CD4-positive, alpha-beta T cell treated with Interleukin-12 subunit alpha and Interleukin-12 subunit beta, for 1 hour (primary cell): ENCODE results near the gene PRPF38B.
A peak's percentile ranks its signal among the peaks of the same experiment; 100 is the strongest.
"Not testable (repeated sequence)": the region's sequence is repeated elsewhere in the genome, so short reads cannot be mapped to it uniquely, and the experiment has no call there.

Experiments
- DNase-seq: peaks from one replicate; pipeline ENCODE4 v3.0.0-alpha.2; 2020

Gene PRPF38B, protein sequence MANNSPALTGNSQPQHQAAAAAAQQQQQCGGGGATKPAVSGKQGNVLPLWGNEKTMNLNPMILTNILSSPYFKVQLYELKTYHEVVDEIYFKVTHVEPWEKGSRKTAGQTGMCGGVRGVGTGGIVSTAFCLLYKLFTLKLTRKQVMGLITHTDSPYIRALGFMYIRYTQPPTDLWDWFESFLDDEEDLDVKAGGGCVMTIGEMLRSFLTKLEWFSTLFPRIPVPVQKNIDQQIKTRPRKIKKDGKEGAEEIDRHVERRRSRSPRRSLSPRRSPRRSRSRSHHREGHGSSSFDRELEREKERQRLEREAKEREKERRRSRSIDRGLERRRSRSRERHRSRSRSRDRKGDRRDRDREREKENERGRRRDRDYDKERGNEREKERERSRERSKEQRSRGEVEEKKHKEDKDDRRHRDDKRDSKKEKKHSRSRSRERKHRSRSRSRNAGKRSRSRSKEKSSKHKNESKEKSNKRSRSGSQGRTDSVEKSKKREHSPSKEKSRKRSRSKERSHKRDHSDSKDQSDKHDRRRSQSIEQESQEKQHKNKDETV

DNA sequence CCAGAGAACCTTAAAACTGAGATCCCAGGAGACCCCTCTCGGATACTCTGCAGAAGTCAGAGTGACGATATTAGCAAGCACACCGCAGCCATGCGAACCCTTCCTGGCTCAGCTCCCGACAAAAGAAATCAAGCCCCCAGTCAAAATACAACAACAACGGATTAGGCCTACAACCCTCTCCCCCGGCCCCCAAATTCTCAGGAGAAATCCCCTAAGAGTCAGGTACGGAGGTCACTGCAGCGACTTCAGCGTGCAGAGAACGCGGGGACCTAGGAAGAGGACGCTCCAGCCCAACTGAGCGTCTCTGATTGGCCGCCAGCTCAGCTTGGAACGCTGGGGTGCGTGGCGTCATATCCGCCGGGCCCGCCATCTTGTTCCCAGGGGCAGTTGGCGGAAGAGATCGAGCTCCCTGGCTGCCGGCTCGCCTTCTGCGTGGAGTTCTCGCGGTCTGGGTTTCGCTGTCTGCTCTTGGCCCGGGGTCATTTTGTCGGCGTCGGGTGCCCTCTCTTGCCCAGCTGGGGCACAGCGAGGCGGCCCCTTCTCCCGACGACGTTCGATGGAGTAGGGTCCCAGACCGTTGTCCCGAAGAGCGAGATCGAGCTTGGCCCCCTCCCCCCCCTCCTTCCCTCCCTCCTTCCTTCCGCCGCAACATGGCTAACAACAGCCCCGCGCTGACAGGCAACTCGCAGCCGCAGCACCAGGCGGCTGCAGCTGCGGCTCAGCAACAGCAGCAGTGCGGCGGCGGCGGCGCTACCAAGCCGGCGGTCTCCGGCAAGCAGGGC, at the start of gene PRPF38B:
TSS of gene PRPF38B (plus strand) at position 369 of the 782 bp plus-strand sequence. CDS start at position 651, 282 bp downstream.
- DNase-seq = peak; percentile 93

DNA sequence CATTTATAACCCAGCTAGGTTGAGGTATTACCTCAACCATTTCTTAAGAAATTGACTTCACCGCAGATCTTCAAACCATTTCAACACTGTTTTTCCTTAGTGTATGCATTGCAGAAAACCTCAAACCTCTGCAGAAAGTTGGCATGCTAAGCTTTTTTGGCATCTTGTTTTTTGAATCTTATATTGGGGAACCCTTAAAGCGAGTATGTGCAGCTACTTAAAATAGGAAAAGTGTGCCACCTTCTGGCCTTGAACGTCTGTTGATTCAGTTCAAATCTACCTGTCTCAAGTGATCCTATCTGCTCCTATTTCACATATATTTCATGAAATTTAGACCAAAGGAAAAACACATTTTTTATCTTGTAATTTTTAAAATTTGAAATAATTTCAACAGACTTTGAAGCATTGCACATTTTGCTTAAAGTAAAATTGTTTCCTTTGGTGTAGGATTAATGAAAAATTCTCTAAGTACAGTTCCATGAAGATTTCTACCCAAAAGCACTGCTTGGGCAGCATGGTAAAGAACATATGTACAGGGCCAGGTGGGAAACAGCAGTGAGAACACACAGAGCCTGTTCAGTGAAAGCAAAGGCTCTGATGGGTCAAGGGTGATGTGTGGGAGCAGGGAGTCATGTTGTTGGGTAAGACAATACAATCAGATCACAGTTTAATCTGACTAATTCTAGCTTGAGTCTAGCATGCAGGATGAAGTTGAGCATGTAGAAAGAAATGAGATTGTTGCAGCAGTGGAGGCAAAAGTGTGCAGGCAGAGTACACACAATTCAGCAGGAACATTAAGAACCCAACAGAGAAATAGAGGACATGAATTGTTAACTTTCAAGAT, 48.4 kb upstream of the PRPF38B start:
- peak; percentile 77 for DNase-seq

DNA sequence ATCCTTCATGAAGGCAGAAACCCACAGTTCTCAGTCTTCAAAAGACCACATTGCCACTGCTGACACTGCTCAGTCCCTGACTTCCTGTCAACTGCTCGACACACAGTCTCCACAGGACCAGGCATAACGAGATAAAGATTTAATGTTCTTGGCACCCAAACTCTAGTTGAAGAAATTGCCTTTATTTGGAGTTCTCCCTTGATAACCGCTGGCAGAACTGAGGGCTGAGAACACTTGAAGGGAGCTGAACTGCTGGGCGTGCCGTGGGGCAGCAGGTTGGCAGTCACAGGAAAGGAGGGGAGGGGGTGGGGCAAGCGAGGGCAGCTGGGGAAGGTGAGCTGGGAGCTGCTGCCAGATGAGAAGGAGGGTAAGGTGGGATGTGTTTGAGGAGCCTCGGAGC, 47.1 kb upstream of the PRPF38B start:
- peak; percentile 69 for DNase-seq

DNA sequence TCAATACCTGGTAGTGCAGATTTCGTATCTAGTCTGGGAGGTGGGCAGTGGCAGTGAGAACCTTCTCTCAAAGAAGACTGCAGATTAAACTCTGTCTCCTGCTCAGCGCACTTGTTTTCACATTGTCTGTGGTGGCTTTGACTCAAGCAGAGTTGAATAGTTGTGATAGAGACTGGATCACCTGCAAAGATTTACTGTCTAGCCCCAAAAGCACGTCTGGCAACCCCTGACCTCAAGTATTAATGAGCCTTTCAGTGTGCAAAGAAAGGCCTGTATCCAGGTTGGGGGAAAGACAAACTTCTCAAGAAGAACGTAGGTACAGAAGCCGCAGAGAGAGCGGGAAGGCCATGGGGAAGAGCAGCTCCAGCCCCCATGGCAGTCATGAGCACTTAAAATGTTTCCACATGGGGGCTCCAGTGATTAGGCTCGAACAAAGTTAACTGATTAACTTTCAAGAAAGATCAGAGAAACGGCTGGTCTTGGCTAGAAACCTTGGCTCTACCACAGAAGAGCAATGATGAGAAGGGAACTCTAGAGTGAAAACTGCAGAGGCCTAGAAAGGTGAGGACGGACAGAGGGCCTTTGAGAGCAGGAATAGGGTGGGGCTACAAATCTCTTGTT, 46.4 kb upstream of the PRPF38B start:
- peak; percentile 38 for DNase-seq

DNA sequence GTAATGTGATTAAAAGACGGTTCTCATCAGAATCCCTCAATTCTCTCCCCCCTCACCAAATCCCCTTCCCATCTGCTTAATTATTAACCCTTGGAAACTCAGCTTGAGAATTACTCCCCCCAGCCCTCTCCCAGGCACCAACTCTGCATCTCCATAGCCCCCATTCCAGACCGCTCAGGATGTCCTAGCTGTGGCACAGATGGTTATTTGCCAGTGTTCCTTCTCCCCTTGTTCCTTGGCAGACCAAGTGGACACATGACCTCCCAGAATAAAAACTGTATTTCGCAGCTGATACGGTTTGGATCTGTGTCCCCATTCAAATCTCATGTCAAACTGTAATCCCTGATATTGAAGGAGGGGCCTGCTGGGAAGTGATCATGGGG, 45.9 kb upstream of the PRPF38B start:
- DNase-seq = no peak

DNA sequence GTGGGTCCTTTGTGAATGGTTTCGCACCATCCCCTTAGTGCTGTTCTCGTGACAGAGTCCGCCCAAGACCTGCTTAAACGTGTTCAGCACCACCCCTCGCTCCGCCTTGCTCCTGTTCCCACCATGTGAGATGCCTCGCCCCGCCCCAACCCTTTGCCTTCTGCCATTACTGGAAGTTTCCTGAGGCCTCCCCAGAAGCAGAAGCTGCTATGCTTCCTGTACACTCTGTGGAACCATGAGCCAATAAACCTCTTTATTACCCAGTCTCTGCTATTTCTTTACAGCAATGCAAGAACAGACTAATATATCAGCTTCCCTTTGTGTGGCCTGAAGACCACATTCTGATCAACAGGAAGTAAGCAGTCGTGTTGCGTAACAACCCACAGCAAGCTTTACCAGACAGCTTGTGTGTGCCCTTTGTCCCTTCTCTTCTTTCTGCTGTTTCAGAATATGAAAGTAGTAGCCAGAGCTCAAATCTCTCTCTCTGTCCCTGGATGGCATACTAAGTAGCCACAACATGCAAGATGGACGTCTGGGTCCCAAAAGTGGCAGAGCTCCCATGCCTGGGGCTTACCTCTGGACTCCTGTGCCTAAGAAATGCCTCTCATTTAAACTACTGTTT, 45.4 kb upstream of the PRPF38B start:
- peak; percentile 87 for DNase-seq

DNA sequence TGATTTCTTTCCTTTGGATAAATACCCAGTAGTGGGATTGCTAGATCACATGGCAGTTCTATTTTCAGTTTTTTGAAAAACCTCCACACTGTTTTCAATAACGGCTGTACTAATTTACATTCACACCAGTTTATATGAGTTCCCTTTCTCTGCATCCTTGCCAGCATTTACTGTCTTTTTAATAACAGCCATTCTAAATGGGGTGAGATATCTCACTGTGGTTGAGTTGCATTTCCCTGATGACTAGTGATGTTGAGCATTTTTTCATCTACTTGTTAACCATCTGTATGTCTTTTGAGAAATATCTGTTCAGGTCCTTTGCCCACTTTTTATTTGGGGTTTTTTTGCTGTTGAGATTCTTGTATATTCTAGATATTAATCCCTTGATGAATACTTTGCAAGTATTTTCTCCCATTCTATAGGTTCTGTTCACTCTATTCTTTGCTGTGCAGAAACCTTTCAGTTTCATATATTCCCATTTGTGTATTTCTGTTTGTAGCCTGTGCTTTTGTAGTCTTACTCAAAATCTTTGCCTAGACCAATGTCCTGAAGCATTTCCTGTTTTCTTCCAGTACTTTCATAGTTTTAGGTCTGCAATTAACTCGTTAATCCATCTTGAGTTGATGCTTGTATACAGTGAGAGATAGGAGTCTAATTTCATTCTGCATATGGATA, 38.5 kb upstream of the PRPF38B start:
- peak; percentile 34 for DNase-seq

DNA sequence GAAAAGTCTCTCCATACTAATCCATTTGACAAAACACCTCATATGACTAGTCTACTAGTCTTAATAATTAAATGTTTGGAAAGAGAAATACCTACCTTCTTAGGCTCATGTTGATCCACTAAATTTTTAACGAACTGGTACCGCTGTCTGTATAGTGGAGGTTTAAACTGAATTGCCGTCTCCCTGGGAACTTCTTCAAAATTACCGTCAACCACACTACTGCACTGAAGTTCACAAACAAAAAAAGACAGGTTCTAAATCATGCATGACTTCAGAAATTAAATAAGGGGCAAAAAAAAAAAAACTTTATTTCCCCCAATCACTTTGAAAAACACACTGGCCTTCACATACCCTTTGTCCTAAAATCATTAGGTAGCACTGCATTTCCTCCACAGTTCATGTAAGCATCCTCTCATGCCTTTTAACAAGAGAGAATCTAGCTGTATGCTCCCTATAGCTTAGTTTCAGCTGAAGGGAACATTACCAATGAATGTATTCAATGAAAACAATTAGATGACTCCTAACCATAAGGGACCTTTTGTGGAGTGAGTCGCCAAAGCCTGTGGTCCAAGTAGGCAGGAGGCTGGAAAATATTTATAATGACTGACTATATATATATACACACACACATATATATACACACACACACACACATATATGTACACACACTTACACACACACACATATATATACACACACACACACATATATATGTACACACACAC, 34.6 kb upstream of the PRPF38B start:
- DNase-seq = no peak

DNA sequence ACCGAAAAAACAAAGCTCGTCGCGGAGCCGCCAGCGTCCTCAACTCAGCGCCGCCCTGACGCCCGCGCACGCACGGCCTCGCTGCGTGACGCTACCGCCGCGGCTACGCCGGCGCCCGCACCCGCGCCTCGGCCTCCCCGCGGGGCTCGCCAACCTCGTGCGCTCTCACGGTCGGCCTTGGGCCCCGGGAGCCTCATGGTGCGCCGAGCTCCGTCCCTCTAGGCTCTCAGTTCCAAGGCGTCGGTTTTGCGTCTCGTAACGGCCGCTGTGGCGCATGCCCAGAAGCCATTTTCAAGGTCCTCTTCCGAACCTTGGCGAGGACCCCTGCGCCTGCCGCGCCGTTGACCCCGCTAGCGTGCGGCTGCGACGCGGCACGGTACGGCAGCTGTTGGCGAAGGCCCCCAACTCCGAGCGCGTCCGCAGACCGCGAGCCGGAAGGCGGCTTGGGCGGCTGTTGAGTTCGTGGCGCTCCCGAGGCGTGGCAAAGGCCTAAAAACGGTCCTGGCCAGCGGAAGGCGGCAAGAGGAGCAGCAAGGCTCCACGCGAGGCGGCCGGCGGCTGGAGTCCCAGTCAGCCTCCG, 31.0 kb upstream of the PRPF38B start, which contains the start of gene HENMT1:
TSS of gene HENMT1 (minus strand) at position 64 of the 580 bp plus-strand sequence. CDS start 1,209 bp downstream, outside the sequence.
- peak; percentile 82 for DNase-seq

DNA sequence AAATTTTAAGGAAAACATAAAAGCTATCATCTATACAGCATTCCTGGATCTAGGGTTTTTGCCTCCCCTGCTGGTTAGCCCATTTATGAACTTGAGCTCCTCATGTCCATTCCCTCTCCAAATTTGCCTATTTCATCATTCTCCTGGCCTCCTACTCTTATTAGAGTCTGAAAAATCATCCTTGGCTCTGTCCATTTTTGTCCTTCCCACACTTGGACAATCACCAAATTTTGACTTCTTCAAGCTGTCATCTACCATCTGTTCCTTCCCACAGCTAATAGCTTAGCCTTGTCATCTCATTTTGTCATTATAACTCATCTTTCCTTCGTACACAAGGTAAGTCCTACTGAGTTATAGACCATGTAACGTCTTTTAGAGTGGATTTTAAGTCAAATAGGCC, 29.0 kb upstream of the PRPF38B start:
- no peak for DNase-seq

DNA sequence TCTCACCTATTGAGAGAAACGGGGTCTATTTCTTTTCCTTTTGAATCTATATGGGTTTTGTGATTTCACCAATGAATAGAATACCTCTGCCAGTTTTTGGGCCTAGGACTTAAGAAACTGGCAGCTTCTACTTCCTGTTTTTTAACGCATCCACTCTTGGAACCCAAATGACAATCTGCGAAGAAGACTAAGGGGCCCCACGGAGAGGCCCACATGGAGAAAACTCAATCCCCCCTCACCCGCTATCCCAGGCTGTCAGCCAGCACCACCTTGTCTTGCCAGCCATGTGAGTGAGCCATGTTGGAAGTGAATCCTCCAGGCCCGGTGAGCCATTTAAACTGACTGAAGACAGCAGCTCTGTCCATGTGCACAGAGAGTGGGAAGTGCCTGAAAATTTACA, 27.6 kb upstream of the PRPF38B start:
- DNase-seq = no peak

DNA sequence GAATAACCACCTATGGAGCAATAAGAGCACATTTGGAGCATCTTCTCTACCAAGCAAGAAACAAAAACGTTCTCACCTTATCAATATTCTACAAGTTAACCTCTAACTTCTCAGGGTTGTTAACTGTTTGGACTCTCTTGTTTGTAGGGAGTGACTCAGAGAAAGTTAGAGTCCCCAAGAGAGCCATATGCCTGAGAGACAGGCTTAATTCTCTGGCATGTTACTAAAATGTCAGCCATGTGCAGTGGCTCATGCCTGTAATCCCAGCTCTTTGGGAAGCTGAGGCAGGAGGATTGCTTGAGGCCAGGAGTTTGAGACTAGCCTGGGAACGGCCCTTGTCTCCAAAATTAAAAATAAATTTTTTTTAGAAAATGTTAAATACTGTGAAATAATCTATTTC, 27.0 kb upstream of the PRPF38B start:
- no peak for DNase-seq

DNA sequence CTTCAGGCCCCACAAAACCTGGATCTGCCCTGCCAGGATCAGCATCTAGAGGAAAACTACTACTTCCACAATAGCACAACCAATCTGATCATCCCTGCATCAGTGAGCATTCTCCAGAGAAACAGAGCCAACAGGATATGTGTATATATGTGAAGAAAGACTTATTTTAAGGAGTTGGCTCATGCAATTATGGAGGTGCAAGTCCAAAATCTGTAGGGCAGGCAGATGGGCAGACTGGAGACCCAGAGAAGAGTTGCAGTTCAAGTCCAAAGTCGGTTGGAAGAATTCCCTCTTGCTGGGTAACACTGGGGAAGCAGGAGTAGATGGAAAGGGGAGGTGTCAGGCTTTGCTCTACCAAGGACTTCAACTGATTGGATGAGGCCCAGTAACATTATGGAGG, 26.3 kb upstream of the PRPF38B start:
- DNase-seq = no peak

DNA sequence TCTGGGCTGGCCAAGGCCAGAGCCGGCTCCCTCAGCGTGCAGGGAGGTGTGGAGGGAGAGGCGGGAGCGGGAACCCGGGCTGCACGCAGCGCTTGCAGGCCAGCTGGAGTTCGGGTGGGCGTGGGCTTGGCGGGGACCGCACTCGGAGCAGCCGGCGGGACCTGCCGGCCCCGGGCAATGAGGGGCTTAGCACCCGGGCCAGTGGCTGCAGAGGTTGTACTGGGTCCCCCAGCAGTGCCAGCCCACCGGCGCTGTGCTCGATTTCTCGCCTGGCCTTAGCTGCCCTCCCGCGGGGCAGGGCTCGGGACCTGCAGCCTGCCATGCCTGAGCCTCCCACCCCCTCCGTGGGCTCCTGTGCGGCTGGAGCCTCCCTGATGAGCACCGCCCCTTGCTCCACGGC, 24.7 kb upstream of the PRPF38B start:
- DNase-seq = not testable (repeated sequence)

DNA sequence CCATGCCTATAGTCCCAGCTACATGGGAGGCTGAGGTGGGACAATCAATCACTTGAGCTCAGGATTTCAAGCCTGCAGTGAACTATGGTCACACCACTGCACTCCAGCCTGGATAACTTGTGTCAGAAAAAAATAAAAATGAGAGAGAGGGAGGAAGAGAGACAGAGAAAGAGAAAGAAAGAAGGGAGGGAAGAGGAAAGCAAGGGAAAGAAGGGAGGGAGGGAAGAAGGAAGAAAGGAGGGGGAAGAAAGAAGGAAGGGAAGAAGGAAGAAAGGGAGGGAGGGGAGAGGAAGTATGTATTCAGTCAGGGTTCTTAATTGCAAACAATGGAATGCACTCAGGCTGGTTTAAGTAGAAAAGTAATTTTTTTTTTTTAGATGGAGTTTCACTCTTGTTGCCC, 23.3 kb upstream of the PRPF38B start:
- DNase-seq = no peak

DNA sequence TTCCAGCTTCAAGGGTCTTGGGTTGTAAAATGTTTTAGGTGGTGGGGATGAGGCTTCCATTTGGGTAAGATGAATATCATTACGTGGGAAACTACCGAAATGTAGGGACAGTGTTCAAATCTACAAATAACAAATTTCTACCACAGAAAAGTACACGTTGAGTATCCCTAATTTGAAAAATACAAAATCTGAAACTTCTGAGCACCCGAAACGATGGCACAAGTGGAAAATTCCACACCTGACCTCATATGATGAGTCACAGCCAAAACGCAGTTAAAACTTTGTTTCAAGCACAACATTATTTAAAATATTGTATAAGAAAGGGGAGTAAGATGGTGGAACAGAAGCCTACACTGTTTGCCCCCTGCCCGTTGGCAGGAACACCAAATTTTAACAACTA, 22.4 kb upstream of the PRPF38B start:
- no peak for DNase-seq

DNA sequence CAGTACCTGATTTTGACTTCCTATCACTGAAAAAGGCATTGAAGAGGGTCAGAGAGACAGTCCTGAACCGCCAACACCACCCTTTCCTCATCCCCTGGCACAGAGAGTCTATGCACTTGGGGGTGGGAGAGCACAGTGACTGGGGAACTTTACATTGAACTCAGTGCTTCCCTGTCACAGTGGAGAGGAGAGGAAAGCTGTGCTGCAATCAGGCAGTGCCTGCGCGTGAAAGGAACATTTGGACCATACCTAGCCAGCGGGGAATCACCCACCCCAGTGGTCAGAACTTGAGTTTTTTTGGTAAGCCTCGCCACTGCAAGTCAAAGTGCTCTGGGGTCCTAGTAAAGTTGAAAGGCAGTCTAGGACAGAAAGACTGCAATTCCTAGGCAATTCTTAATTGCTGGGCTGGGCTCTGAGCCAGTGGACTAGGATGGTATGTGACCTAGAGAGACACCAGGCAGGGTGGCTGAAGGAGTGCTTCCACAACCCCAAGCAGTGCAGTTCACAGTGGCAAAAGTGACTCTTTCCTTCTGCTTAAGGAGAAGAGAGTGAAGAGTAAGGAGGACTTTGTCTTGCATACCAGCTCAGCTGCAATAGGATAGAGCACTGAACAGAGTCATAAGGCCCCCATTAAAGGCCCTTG, 21.9 kb upstream of the PRPF38B start:
- no peak for DNase-seq

DNA sequence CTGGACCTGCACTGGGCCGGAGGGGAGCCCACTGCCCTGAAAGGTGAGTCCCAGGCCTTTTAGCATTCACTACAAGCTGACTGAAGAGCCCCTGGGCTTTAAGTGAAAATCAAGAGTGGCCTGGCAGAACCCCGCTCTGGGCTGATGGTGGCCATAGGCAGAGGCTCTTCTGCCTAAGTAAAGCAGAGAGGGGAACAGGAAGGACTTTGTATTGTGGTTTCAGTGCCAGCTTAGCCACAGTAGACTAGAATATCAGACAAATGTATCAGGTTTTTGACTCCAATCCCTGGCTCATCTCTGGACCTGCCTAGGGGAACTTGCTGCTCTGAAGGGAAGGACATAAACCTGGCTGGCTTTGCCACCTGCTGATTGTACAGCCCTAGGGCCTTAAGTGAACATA, 21.0 kb upstream of the PRPF38B start:
- no peak for DNase-seq

DNA sequence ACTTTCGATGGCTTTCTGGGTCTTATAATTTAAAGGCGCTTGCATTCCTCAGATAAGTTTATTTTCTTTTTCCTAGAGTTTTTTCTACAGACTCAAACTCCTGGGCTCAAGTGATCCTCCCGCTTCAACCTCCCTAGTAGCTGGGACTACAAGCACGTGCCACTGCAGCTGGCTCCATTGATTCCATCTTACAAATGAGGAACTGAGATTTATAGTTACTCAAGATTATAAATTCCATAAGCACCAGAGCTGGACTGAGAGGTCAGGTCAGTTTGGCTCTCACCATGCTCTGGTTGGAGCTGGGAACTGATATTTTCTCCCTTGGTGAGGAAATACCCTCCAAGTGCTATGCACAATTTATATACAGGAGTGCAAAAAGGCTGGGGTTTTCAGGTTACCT, 13.4 kb upstream of the PRPF38B start:
- DNase-seq = no peak
